ENCODE measurements around the gene CRACR2A. TPM values are rescaled to one million over a fixed set of nuclear protein-coding genes. Genes with fewer than 3 reads are reported as not detected.

Gene CRACR2A
- total RNA-seq, 1 donor from 2014 or later = 4.7 TPM

DNA sequence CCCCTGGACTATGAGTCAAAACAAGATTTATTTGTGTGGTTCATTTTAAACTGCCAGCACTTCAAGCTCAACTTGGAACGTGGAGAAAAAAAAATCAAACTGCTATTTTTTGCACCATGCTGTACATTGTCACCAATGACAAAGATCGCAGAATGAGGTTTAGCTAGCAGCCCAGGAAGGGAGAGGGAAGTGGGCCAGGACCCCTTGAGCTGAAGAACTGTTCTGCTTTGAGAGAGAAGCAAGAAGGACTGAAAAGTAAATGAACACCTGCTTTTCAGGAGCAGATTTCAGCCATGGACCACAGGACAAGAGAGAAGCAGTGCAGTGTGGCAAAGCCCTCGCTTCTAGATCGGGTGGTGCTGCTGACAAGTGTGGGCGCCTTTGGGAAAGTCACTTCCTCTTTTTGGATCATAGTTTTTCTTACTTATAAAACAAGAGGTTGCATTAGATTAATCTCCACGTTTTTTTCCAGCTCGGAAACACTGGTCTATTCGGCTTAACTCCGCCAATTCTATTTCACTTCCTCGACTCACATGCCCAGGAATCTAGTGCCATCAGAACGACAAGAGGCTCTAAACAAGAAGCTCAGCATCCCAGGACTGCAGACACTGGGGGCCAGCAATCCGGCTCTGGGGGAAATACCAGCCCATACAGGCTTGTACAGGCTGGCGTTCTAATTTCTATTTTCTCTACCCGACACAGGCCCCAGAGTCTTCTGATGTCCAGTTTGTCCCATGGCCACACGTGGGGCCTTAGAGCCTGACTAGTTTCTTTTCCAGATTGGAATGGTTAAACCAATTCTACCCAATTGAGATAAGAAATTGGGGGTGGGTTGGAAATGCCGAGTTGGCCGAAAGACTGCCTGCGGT lies 129.9 kb downstream of the CRACR2A start:
- peak; percentile 59 for DNase-seq (ENCODE audit: low spot score)

- peak; percentile 3 for DNase-seq (ENCODE audit: low spot score)
Measured at GRCh38 chr12:3622021-3622821, 130.7 kb downstream of the CRACR2A start.

- DNase-seq (ENCODE audit: low spot score) = peak; percentile 37
Measured at GRCh38 chr12:3620856-3621255, 132.1 kb downstream of the CRACR2A start.

DNA sequence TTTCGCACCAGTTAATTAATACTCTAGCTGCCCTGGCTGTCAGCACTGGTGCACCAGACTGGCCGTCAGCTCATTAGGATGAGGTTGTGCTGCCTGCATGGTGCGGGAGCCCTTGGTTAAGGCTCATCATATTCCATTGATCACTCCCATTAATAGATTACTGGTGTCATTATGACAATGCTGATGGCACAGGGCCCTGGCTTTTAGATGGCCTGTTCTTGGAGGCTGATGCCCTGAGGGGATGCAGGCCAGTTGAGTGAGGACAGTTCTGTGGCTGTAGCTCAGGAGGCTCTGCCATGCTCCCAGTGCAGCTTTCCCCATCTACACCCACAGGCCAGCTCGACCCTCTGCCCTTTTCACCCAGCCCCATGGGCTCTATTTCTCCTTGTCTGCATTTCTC lies 135.3 kb downstream of the CRACR2A start:
- no peak for DNase-seq (ENCODE audit: low spot score)

DNA sequence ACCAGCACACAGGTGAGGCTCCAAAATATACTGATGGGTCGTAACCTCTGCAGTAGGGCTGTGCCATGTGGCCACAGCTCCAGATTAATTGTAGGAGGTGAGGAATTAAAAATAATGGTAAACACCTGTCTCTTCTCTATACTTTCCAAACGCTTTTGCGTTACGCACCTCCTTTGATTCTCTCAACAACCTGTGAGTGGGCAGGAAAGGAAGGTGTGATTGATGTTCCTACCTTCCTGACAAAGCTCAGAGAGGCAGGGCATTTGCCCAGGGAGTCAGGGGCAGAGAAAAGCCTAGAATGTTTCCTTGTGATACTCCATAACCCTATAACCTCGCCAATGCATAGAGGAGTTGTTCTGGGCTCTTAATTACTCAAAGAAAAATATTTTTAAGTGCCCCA lies 137.0 kb downstream of the CRACR2A start:
- no peak for DNase-seq (ENCODE audit: low spot score)

- no peak for DNase-seq (ENCODE audit: low spot score)
Measured at GRCh38 chr12:3614806-3615466, 138.0 kb downstream of the CRACR2A start.

GRCh38 chr12:3613641-3614395 lies 139.1 kb downstream of the CRACR2A start:
- DNase-seq (ENCODE audit: low spot score) = no peak

DNA sequence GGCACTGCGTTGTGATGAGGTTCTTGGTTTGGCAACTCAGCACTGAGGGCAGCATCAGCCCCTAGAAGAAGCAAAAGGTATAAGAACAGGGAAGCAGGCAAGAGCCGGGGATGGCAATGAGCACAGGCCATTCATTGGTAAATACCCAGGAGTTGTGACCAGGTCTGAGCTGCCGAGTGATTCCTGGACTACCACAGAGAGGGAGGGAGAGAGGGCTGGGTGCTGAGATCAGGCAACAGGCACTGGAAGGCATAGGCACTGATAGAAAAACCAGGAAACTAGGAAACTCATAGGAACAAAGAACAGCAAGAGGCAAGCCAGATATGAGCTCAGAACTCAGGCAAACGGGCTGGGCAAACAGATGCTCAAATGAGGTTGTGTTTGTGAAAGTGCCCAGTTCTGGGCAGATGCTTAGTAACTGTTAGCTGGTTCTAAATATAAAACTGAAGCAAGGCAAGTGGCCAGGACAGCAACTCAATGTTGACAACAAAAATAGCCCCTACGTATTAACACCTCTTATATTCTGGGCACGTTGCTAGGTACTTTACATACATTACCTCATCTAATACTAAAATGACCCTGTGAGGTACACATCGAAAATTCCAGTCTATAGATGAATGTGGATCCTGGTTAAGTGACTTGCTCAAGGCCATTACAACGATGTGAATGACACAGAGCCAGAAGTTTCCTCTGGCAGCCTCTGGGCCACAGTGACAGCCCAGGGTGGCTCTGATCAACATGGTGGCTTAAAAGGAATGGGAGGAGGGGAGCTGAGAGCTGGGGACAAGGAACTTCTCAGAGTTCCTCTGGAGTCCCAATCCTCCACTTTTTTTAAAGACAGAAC lies 140.8 kb downstream of the CRACR2A start:
- no peak for DNase-seq (ENCODE audit: low spot score)

DNA sequence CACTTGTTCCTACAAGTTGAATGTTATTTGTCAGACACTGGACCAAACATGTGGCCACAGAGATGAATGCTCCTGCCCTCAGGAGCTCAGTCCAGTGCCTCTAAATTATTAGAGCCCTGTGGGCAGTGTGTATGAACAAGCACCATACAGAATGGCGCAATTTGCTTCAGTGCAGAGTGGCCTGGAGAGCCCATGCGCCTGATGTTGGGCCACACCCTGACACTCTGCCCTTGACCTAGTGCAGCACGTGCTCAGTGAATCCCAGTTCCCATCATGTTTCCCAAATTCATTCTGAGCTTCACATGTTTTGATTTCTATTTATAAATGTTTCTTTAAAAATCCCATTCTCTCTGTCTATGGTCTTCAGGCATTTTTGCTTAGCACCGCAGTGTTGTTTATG lies 145.1 kb downstream of the CRACR2A start:
- no peak for DNase-seq (ENCODE audit: low spot score)

DNA sequence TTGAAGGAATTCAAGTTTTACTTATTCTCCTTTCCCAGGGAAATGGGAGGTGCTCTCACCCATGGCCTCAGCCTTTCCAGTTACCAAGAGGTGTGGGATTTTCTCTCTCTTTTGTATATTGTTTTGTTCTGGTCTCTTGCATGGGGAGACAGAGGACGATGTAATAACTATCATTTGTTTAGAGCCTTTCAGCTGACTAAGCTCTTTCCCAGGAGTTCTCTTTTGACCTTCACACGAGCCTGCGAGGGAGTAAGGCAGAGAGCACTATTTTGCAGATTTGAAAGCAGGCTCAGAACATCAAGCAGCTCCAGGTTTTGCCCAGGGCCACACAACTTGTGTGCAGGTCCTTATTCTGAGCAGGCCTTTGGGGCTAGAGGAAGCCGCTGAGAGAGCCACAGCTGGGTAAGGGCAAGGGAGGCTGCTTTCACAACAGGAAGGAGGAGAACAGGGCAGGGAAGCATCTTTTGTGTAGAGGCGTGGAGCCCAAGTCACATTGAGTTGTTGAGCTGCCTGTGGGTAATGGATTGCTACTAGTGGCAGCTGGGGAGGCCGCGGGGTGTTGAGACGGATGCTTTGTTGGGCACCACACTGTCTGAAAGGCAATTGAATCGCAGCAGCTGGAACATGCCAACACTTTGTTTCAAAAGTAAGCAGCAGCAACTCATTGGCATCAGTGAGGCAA lies 145.7 kb downstream of the CRACR2A start:
- DNase-seq (ENCODE audit: low spot score) = no peak

DNA sequence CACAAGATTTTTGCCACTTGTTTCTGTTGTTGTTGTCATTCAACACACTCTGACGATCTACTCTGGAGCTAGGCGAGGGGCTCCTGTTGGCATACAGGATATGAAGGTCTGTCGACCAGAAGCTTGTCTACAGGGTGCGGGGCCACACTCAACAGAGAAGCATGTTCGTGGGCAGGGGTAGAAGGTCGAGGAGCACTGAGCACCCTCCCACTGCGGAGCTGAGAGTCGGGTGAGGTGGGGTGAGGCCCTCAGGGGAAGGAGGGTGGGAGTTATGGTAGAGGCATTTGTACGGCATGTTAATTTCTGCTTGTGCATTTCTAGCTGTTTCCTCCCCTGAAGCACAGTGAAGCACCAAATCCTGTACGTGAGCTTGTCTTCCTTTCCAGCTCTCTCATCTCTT lies 146.8 kb downstream of the CRACR2A start:
- no peak for DNase-seq (ENCODE audit: low spot score)

DNA sequence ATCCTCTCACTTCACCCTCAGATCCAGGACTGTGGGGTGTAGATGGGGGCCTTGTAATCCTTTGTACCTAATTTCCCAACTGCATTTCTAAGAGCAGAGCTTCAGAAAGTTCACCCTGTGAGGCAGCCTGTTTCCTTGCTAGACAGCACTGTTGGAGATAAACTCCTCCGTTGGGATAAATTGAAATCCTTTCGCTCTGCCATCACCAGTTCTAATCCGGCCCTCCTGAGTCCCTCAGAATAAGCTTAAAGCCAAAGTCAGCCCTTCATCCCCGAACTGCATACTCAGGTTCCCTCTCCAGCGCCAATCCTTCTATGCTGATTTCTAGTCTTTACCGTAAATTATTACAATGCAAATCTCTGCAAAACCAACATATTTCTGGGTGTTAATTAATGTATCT lies 147.2 kb downstream of the CRACR2A start:
- DNase-seq (ENCODE audit: low spot score) = no peak

GRCh38 chr12:3604748-3605586 lies 147.9 kb downstream of the CRACR2A start:
- DNase-seq (ENCODE audit: low spot score) = no peak

GRCh38 chr12:3604286-3604685 lies 148.6 kb downstream of the CRACR2A start:
- no peak for DNase-seq (ENCODE audit: low spot score)

- DNase-seq (ENCODE audit: low spot score) = no peak
Measured at GRCh38 chr12:3603576-3603975, 149.3 kb downstream of the CRACR2A start.

- DNase-seq (ENCODE audit: low spot score) = no peak
Measured at GRCh38 chr12:3602488-3602887, 150.4 kb downstream of the CRACR2A start.

- no peak for DNase-seq (ENCODE audit: low spot score)
Measured at GRCh38 chr12:3601461-3602150, 151.3 kb downstream of the CRACR2A start.

DNA sequence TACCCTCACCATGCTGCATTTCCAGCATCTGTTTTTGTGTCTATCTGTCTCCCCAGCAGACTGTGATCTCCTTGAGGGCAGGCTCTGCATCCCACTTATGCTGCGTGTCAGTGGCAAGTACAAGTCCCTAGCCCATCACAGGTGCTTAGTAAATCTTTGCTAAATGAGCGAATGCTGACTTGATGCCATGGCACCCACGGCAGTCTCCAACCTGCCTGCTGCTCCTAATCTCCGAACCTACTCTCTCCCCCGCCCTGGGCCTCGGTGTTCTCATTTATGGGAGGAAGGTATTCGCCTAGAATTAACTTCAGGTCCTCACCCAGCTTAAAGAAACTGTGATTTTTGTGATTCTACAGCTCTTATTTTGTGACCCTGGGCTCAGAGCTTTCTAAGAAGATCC lies 152.0 kb downstream of the CRACR2A start:
- DNase-seq (ENCODE audit: low spot score) = no peak
